Neuronal stem cell (in vitro differentiated cells): ENCODE results near the gene ANKK1.
A peak's percentile ranks its signal among the peaks of the same experiment; 100 is the strongest.

ENCODE experiments used
- DNase-seq: peaks from one replicate; pipeline ENCODE4 v3.0.0-alpha.2; 2013; ENCODE audit warnings: low spot score
- H2AFZ ChIP-seq: one replicate; pipeline ENCODE4 v1.6.1; 2013; ENCODE audit warnings: mild to moderate bottlenecking, low read length, inconsistent platforms
- H2AK5ac ChIP-seq: 2 replicates; pipeline ENCODE4 v1.6.1; 2013; ENCODE audit warnings: low read depth, mild to moderate bottlenecking, inconsistent platforms, low read length, moderate library complexity, mixed read lengths
- H2BK120ac ChIP-seq: 2 replicates; pipeline ENCODE4 v1.6.1; 2013; ENCODE audit warnings: low read depth, mild to moderate bottlenecking, inconsistent platforms, low read length, moderate library complexity, mixed read lengths
- H2BK12ac ChIP-seq: one replicate; pipeline ENCODE4 v1.6.1; 2013; ENCODE audit warnings: low read length, inconsistent platforms
- H2BK15ac ChIP-seq: 2 replicates; pipeline ENCODE4 v1.6.1; 2013; ENCODE audit warnings: mild to moderate bottlenecking, low read length, inconsistent platforms, mixed read lengths
- H2BK5ac ChIP-seq: one replicate; pipeline ENCODE4 v1.6.1; 2013; ENCODE audit warnings: inconsistent platforms, mild to moderate bottlenecking, low read length, moderate library complexity
- H3K14ac ChIP-seq: one replicate; pipeline ENCODE4 v1.6.1; 2013; ENCODE audit warnings: low read length, inconsistent platforms
- H3K18ac ChIP-seq: 2 replicates; pipeline ENCODE4 v1.6.1; 2013; ENCODE audit warnings: low read length, inconsistent platforms
- H3K23ac ChIP-seq: 2 replicates; pipeline ENCODE4 v1.6.1; 2013; ENCODE audit warnings: low read depth, mild to moderate bottlenecking, mixed read lengths, low read length, inconsistent platforms; ENCODE audit not compliant: poor library complexity
- H3K27ac ChIP-seq: replicated peaks from 3 replicates; pipeline ENCODE4 v1.5.1; 2013; ENCODE audit warnings: low read length, inconsistent platforms
- H3K27me3 ChIP-seq, 3 experiments: 2 replicates each; pipeline ENCODE4 v1.6.1; 2013; ENCODE audit warnings: low read length in 3 of 3, mild to moderate bottlenecking in 2 of 3, inconsistent platforms in 1 of 3, low read depth in 1 of 3, mixed read lengths in 1 of 3, moderate library complexity in 1 of 3; ENCODE audit not compliant: control insufficient read depth in 3 of 3, insufficient read depth in 3 of 3
- H3K36me3 ChIP-seq, 2 donors: replicated peaks in 1 of 2; 2 replicates each; pipeline ENCODE4 v1.6.1; 2013; ENCODE audit warnings: low read length in 2 of 2; ENCODE audit not compliant: control insufficient read depth in 2 of 2, insufficient read depth in 2 of 2
- H3K4ac ChIP-seq: 2 replicates; pipeline ENCODE4 v1.6.1; 2013; ENCODE audit warnings: inconsistent platforms, mild to moderate bottlenecking, low read length, moderate library complexity
- H3K4me1 ChIP-seq, 2 donors: 1 replicate in 1 of 2; 2 replicates in 1 of 2; pipeline ENCODE4 v1.6.1; 2013; ENCODE audit warnings: low read length in 2 of 2, low read depth in 1 of 2; ENCODE audit not compliant: control insufficient read depth in 2 of 2, insufficient read depth in 1 of 2
- H3K4me2 ChIP-seq: one replicate; pipeline ENCODE4 v1.6.1; 2013; ENCODE audit warnings: mild to moderate bottlenecking, low read length, inconsistent platforms; ENCODE audit not compliant: insufficient read depth, poor library complexity, severe bottlenecking
- H3K4me3 ChIP-seq, 2 donors: 2 replicates each; pipeline ENCODE4 v1.5.1; 2013; ENCODE audit warnings: low read length in 2 of 2, mild to moderate bottlenecking in 2 of 2, inconsistent platforms in 1 of 2, moderate library complexity in 1 of 2
- H3K79me1 ChIP-seq: one replicate; pipeline ENCODE4 v1.6.1; 2013; ENCODE audit warnings: low read depth, mild to moderate bottlenecking, inconsistent platforms, low read length, moderate library complexity
- H3K9ac ChIP-seq: one replicate; pipeline ENCODE4 v1.6.1; 2013; ENCODE audit warnings: mild to moderate bottlenecking, low read depth, low read length, inconsistent platforms; ENCODE audit not compliant: poor library complexity
- H3K9me3 ChIP-seq, 2 donors: replicated peaks in 1 of 2; 2 replicates each; pipeline versions ENCODE3 to v1.6.1; 2013; ENCODE audit warnings: low read length in 2 of 2, mild to moderate bottlenecking in 2 of 2, inconsistent platforms in 1 of 2, low read depth in 1 of 2, mixed read lengths in 1 of 2, moderate library complexity in 1 of 2; ENCODE audit not compliant: control insufficient read depth in 2 of 2, insufficient read depth in 1 of 2
- H4K8ac ChIP-seq: one replicate; pipeline ENCODE4 v1.6.1; 2013; ENCODE audit warnings: low read depth, mild to moderate bottlenecking, inconsistent platforms, low read length, moderate library complexity
- H4K91ac ChIP-seq: one replicate; pipeline ENCODE4 v1.6.1; 2013; ENCODE audit warnings: low read length, low read depth, mild to moderate bottlenecking, inconsistent platforms; ENCODE audit not compliant: poor library complexity
- WGBS, 2 donors: extraction: QIAGEN DNeasy Blood & Tissue Kit; methylation state at CpG; one replicate each; pipeline ENCODE4 v1.1.7; 2013; ENCODE audit warnings: missing lambda C conversion rate in 2 of 2, mixed read lengths in 1 of 2; ENCODE audit not compliant: insufficient read length in 2 of 2, insufficient replicate concordance in 1 of 2; ENCODE audit errors: extremely low coverage in 2 of 2; 5-methylcytosine and 5-hydroxymethylcytosine counted together

The ANKK1 gene

GRCh38 chr11:113407163-113407562 lies 19.6 kb downstream of the ANKK1 start:
- no peak overlapping the region for H2BK5ac ChIP-seq
- no peaks in the 10 kb centered on the region for H3K36me3 ChIP-seq
- H2BK12ac ChIP-seq, result no peak overlapping the region
- WGBS, 2 donors, result no CpG with 5 or more reads among the region's 3 CpGs
- H3K27me3 ChIP-seq, result peaks cover 0 to 42% (median 0%) of the 10 kb centered on the region in 3 experiments
- H3K18ac ChIP-seq, result peak overlapping the region; percentile 68
- no peak overlapping the region for H3K9ac ChIP-seq
- H3K14ac ChIP-seq, result peak overlapping the region; percentile 3
- no peak overlapping the region for H2AK5ac ChIP-seq
- no peak overlapping the region for H4K8ac ChIP-seq
- no peak overlapping the region for H2BK120ac ChIP-seq
- H3K4me2 ChIP-seq, result no peak overlapping the region
- H3K79me1 ChIP-seq, result no peaks in the 10 kb centered on the region
- H4K91ac ChIP-seq, result no peak overlapping the region
- peak overlapping the region; percentile 8 for H3K23ac ChIP-seq
- no peak overlapping the region for H2AFZ ChIP-seq
- no peak overlapping the region for H3K27ac ChIP-seq
- no peak for DNase-seq
- H3K4ac ChIP-seq, result no peak overlapping the region
- no peak overlapping the region for H3K4me3 ChIP-seq
- H3K9me3 ChIP-seq, result no peaks in the 10 kb centered on the region
- H3K4me1 ChIP-seq, result peaks cover 0 to 3% of the 10 kb centered on the region in 2 donors
- H2BK15ac ChIP-seq, result no peak overlapping the region

GRCh38 chr11:113408206-113408605 lies 20.6 kb downstream of the ANKK1 start:
- H3K79me1 ChIP-seq, result no peaks in the 10 kb centered on the region
- no peak overlapping the region for H4K8ac ChIP-seq
- DNase-seq, result no peak
- no peak overlapping the region for H2BK15ac ChIP-seq
- H3K36me3 ChIP-seq, result no peaks in the 10 kb centered on the region
- no peak overlapping the region for H2BK5ac ChIP-seq
- peaks cover 0 to 37% (median 0%) of the 10 kb centered on the region in 3 experiments for H3K27me3 ChIP-seq
- H3K18ac ChIP-seq, result no peak overlapping the region
- H3K9me3 ChIP-seq, result no peaks in the 10 kb centered on the region
- no peak overlapping the region for H2BK12ac ChIP-seq
- H3K4me1 ChIP-seq, result peaks cover 0 to 3% of the 10 kb centered on the region in 2 donors
- no peak overlapping the region for H3K14ac ChIP-seq
- H2AK5ac ChIP-seq, result no peak overlapping the region
- H3K4me3 ChIP-seq, result no peak overlapping the region
- no peak overlapping the region for H2BK120ac ChIP-seq
- WGBS, 2 donors, result no CpG with 5 or more reads among the region's 9 CpGs
- no peak overlapping the region for H3K4me2 ChIP-seq
- no peak overlapping the region for H3K23ac ChIP-seq
- H3K27ac ChIP-seq, result no peak overlapping the region
- H4K91ac ChIP-seq, result no peak overlapping the region
- no peak overlapping the region for H3K9ac ChIP-seq
- no peak overlapping the region for H2AFZ ChIP-seq
- no peak overlapping the region for H3K4ac ChIP-seq

GRCh38 chr11:113408887-113409286 lies 21.3 kb downstream of the ANKK1 start:
- Histone ChIP-seq H3K14ac (no peak overlapping the region), H2BK15ac (no peak overlapping the region), H3K9ac (peak overlapping the region; percentile 63), H3K4me3 (no peak overlapping the region), H3K4ac (no peak overlapping the region), H2BK5ac (no peak overlapping the region), H3K18ac (peak overlapping the region; percentile 11), H3K36me3 (no peaks in the 10 kb centered on the region), H3K9me3 (no peaks in the 10 kb centered on the region), H3K27me3 (peaks cover 0 to 33% (median 0%) of the 10 kb centered on the region in 3 experiments), H2AFZ (no peak overlapping the region), H3K4me1 (peaks cover 0 to 3% of the 10 kb centered on the region in 2 donors), H4K8ac (no peak overlapping the region), H3K23ac (no peak overlapping the region), H4K91ac (peak overlapping the region; percentile 28), H3K79me1 (no peaks in the 10 kb centered on the region), H2AK5ac (peak overlapping the region; percentile 18), H3K27ac (no peak overlapping the region), H3K4me2 (no peak overlapping the region), H2BK120ac (no peak overlapping the region), H2BK12ac (no peak overlapping the region)
- DNase-seq, result no peak
- WGBS, 2 donors, result no CpG with 5 or more reads among the region's 9 CpGs

GRCh38 chr11:113409526-113409925 lies 21.9 kb downstream of the ANKK1 start:
- Histone ChIP-seq H2AK5ac (peak overlapping the region; percentile 18), H3K27me3 (peaks cover 0 to 31% (median 0%) of the 10 kb centered on the region in 3 experiments), H3K9me3 (no peaks in the 10 kb centered on the region), H2BK5ac (no peak overlapping the region), H2BK120ac (no peak overlapping the region), H3K4me2 (no peak overlapping the region), H4K8ac (no peak overlapping the region), H3K79me1 (no peaks in the 10 kb centered on the region), H4K91ac (peak overlapping the region; percentile 28), H3K4ac (no peak overlapping the region), H3K4me3 (no peak overlapping the region), H3K27ac (no peak overlapping the region), H3K23ac (peak overlapping the region; percentile 10), H3K36me3 (no peaks in the 10 kb centered on the region), H3K18ac (peak overlapping the region; percentile 16), H3K14ac (peak overlapping the region; percentile 4), H2AFZ (no peak overlapping the region), H3K9ac (no peak overlapping the region), H3K4me1 (peaks cover 0 to 3% of the 10 kb centered on the region in 2 donors), H2BK12ac (no peak overlapping the region), H2BK15ac (no peak overlapping the region)
- DNase-seq, result no peak
- WGBS, 2 donors, result no CpG with 5 or more reads among the region's 3 CpGs
